GM21619 (cell line): Measurements from ENCODE around the gene PFKFB4.
A peak's percentile ranks its signal among the peaks of the same experiment; 100 is the strongest.
"Not testable (repeated sequence)": the region's sequence is repeated elsewhere in the genome, so short reads cannot be mapped to it uniquely, and the experiment has no call there.

Experiments
- ATAC-seq: cut with Tn5 transposase; IDR thresholded peaks from one replicate; pipeline ENCODE4 v1.9.1; 2021; ENCODE audit not compliant: unreplicated experiment

The PFKFB4 gene

DNA sequence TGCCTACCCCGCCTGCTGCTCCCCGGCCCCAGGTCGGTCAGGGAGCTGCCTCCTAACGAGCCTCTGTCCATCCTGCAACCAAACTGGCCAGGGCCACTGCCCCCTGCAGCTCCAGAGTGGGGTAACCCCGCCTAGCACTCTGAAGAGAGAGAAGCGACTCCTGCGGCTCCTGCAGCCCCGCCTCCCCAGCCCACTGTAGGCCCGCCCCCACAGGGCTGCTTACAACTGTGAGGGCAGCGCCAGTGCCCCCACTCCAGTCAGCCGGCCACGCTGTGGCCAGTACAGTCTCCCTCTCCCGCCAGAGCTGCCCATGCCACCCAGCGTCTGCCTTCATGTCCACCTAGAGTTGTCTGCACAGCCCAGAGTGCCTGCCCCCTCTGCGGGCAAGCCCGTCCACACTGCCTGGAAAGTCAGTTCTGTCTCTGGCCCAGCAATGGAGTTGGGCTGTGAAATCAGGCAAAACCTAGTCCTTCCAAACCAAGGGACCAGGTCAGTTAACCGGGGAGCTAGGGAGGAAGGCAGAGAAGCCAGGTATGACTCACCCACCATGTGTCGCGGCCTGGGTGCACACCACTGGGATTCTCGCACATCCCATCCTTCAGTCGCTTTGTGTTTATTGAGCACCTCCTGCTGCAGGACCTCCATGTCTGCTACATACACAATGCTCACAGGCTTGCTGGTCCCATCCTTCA is 4.6 kb upstream of the PFKFB4 start:
- ATAC-seq, result no peak

- ATAC-seq, result no peak
These were observed 4.0 kb upstream of the PFKFB4 start for GRCh38 chr3:48560648-48561018.

DNA sequence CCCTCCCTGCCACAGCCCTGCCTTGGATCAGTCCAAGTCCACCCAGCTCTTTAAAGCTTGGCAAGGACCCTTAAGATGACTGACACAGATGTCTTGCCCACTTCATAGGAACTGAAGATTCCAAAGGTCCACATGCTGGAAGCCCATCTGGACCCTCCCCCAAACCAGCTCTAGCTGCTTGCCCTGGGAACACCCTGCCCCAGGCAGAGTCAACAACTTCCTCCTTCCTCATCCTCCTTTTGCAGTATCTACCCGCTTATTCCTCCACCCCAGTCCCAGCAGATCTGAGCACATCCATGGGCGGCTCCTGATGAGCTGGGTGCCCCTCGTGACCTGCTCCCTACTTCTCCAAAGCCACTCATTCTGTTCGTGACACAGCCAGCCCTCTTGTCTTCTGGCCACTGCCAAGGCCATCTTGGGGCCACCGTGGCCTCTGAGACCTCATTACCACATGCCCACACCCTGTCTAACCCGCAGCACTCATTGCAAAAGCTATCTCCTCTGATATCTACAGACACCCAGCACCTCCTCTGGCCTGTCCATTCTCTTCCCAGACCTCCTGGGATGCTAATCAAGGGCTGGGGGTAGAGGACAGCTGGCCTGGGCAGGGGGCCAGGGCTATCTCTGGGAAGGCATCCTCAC is 2.0 kb upstream of the PFKFB4 start:
- ATAC-seq, result no peak

DNA sequence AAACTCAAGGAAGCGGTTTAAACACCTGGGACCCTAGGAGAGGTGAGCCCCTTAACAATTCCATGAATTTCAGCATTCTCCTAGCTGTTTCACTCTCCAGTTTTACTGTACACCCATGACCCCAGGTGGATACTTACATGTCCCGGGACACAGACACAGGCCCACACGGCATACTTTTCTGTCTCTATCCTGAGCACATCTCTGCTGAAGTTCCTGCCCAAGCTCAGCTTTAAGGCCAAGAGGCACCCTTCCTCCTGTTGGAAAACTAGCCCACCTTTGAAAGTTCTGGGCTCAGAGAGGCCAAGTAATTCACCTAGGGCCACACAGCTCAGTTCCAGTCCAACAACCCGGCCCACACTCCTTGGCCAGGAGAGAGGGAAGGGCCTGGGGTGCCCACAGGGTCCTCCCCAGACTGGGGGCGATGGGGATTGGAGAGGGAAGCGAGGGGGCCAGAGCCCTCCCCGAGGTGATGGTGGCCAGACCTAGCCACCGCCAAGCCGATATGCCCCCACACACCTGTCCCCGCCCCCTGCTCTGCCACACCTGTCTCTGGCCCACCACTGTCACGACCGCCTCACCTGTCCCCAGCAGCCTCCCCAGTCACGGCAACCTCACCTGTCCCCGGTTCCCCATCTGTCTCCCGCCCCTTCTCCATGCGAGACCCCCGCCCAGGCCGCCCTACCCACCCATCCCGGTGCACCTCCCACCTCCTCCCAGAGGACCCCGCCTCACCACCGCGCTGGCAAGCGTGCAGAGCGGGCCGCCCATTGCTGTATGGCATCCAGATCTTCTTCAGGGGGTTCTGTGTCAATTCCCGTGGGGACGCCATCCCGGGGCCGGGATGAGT is 431 bp downstream of the PFKFB4 start:
- no peak for ATAC-seq

DNA sequence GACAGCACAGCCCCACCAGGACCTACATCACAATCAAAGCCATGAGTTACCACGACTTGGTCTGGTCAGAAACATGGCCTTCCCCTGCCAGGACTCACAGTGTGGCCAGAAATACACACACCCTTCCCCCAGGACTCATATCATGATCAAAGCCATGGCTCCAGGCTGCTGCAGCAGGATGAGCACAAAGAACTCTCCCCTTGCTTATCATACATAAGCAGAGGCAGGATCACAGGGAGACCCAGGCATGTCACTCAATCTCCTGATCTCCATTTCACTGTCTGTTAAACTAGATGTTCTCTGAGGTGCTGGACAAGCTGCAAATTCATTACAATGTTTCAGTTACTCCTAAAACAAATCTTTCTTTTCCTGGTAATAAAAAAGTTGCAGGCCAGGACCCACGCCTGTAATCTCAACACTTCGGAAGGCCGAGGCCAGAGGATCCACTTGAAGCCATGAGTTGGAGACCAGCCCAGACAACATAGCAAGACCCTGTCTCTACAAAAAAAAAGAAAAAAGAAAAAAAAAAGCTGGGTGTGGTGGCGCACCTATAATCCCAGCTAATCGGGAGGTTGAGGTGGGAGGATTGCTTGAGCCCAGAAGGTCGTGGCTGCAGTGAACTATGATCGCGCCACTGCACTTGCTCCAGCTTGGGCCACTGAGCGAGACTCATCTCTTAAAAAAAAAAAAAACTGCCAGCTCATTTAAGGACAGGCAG is 1.2 kb downstream of the PFKFB4 start:
- no peak for ATAC-seq

- ATAC-seq, result no peak
These were observed 2.4 kb downstream of the PFKFB4 start for GRCh38 chr3:48553886-48554845.

- ATAC-seq, result no peak
These were observed 3.2 kb downstream of the PFKFB4 start for GRCh38 chr3:48553361-48553760.

- no peak for ATAC-seq
These were observed 4.3 kb downstream of the PFKFB4 start for GRCh38 chr3:48552111-48552951.

- ATAC-seq, result not testable (repeated sequence)
These were observed 5.0 kb downstream of the PFKFB4 start for GRCh38 chr3:48551651-48552050.

GRCh38 chr3:48548729-48549705 is 7.6 kb downstream of the PFKFB4 start:
- ATAC-seq, result peak; percentile 62

DNA sequence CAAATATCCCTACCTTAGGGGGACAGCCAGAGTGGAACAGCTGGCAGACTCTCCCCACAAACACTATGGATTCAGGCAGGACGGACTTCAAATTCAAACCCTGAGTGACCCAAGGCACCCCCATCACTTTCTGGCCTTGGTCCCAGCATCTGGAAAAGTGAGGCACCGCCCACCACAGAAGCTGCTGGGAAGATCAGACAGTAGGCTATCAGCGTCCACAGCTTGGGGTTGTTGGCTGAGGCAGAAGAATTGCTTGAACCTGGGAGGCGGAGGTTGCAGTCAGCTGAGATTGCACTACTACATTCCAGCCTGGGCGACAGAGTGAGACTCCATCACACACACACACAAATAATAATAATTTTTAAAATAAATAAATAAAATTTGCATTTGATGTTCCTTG is 8.5 kb downstream of the PFKFB4 start:
- no peak for ATAC-seq

DNA sequence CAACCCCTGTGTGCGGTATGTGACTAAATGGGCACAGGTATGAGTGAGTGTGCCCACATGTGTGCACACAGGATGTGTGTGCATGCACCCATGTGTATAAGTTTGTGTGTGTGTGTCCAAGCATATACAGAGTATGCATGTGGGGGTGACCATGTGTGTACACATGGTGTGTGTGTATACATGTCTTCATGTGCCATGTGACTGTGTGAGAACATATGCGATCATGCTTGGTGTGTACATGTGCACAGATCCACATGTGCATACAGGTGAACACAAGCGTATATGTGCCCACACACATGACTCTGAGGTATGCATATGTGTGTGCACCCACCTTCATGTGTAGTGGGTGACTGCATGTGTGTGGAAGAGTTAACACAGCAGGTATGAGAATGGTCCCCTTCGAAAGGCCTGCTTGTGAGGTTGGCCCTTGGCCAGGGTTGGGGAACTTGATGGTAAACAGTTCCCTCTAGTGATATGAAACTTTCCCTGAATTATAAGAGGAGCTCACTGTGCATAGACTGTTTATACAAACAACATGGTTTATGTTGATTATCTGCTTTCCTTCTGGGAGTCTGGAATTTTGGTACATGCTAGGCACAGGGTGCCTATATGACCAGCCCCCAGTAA is 10.3 kb downstream of the PFKFB4 start:
- ATAC-seq, result no peak

DNA sequence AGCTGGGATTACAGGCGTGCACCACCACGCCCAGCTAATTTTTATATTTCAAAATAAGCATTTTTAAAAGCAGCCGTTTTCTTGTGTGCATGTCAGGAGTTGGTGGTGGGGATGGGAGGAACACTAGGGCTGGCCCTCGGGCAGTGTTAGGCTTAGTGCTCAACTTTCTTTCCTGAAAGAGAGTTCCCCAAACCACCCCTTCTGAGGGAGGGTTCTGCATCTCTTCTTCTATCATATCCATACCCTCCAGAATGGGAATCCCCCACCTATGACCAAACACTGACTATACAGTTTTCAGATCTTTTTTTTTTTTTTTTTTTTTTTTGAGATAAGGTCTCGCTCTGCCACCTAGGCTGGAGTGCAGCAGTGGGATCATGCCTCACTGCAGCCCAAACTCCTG is 12.5 kb downstream of the PFKFB4 start:
- no peak for ATAC-seq

DNA sequence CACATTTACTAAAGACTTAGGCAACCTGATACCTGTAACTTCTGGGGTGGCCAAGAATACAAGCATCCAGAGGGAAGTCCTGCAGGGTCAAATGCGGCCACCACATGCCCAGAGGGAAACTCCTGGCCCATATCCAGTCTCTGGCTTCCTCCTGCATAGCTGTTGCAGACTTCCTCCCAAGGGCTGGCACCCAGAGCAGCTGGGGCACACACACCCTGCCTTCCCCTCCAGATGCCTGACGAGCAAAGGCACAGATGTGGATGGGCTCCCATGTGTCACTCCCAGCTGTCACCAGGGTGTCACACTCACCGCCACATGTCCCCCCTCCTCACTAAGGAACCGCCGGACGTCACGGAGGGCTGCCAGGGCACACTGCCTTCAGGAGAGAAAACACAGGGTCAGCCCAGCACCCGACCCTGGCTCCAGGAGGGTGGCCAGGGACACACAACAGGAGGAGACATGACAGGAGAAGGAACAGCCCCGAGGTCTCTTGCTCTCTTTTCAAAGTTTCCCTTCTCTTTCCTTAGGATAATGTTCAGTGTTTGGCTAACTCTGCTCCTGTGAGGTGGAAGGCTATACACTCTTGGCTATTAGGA is 13.2 kb downstream of the PFKFB4 start:
- no peak for ATAC-seq

- ATAC-seq, result no peak
These were observed 18.2 kb downstream of the PFKFB4 start for GRCh38 chr3:48538451-48538850.

DNA sequence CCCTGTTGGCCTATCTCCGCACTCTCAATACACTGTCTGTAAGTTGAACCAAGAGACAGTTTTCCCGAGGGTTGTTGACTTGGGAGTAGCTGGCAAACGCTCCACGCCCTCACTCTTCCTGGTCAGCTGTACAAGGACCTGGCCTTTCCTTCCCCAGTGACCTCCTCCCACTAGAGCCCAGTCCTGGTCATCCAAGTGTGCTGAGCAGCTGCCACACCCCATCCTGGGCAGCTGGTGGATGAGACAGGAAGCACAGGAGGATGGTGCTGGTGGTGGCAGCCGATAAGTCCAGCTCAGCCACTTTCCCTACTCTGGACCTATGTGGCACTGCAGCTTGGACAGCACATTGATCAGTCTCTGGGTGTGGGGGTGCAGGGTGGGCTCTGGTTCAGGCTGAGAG is 19.8 kb downstream of the PFKFB4 start:
- no peak for ATAC-seq

GRCh38 chr3:48536116-48536515 is 20.5 kb downstream of the PFKFB4 start:
- ATAC-seq, result no peak
